Fibroblast of pulmonary artery (primary cell): ENCODE measurements around the gene LHX5.

Experiments
- DNase-seq: peaks from one replicate; pipeline ENCODE4 v3.0.0-alpha.2; 2010; ENCODE audit warnings: low read depth
- H3K4me3 ChIP-seq: replicated peaks from 2 replicates; pipeline ENCODE4 v1.5.1; 2011; ENCODE audit warnings: low read depth, mild to moderate bottlenecking, control low read depth, low read length, moderate library complexity
- TF ChIP-seq, protein P1 (sequence below): IDR thresholded peaks from 2 replicates; pipeline ENCODE4 v1.5.1; 2011; ENCODE audit warnings: mild to moderate bottlenecking, control low read depth, low read length, inconsistent platforms; ENCODE audit errors: missing control alignments

Gene LHX5

DNA sequence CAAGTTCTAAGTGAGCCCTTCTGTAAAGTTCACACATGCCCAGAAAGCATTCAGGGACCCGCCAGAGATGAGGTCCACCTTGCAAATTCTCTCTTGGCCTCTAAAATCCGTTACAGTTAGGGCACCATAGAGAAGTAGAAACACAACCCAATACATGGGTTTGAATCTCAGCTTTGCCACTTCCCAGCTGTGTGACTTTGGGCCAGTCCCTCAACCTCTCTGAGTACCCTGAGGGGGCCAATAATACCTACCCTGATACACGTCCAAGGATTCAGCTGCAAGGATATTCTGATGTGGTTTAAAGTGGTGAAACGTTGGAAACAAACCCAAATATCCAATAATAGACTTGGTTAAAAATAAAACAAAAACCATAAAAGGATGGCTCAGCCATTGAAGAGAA, 11.7 kb downstream of the LHX5 start:
- TF ChIP-seq, protein P1, sequence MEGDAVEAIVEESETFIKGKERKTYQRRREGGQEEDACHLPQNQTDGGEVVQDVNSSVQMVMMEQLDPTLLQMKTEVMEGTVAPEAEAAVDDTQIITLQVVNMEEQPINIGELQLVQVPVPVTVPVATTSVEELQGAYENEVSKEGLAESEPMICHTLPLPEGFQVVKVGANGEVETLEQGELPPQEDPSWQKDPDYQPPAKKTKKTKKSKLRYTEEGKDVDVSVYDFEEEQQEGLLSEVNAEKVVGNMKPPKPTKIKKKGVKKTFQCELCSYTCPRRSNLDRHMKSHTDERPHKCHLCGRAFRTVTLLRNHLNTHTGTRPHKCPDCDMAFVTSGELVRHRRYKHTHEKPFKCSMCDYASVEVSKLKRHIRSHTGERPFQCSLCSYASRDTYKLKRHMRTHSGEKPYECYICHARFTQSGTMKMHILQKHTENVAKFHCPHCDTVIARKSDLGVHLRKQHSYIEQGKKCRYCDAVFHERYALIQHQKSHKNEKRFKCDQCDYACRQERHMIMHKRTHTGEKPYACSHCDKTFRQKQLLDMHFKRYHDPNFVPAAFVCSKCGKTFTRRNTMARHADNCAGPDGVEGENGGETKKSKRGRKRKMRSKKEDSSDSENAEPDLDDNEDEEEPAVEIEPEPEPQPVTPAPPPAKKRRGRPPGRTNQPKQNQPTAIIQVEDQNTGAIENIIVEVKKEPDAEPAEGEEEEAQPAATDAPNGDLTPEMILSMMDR, result no peak
- DNase-seq, result no peak
- H3K4me3 ChIP-seq, result no peak overlapping the region

DNA sequence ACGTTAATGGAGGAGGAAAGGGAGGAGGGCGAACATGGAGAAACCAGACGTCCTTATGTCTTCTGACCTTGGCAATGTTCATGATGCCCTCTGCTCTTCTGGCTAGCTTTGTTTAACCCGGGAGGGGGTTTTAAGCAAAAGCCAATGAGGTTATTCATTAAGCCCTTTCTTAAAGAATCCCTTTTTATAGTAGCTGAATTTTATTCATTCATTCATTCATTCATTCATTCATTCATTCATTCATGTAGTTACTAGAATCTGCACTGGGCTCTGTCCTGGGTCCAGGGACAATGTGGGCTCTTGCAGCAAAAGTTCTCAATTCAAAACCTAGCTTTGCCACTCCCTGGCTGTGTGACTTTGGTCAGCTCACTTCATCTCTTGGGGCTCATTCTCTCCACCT, 14.0 kb downstream of the LHX5 start:
- no peak overlapping the region for H3K4me3 ChIP-seq

DNA sequence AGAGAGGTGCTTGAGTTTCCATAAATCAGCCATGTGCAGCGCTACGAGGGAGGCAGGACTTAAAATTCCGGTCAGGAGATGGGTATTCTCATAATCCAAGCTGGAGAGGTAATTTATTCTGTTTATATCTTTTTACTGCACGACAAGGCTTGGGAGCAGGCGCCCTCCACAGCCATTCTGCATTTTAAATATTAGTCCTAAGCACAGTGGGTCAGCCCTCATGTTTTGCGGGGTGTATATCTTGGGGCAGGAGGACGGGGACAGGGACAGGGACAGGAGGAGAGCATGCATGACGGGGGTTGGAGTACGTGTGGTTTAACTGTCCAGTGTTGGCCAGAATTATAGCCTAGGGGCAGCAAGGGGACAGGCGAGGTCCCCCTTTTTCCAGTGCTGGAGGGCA, 14.5 kb downstream of the LHX5 start:
- TF ChIP-seq, protein P1, result no peak
- no peak overlapping the region for H3K4me3 ChIP-seq
- no peak for DNase-seq

More for the DNA sequence above, 14.0 kb downstream of the LHX5 start:
- TF ChIP-seq, protein P1, result no peak
- DNase-seq, result no peak

DNA sequence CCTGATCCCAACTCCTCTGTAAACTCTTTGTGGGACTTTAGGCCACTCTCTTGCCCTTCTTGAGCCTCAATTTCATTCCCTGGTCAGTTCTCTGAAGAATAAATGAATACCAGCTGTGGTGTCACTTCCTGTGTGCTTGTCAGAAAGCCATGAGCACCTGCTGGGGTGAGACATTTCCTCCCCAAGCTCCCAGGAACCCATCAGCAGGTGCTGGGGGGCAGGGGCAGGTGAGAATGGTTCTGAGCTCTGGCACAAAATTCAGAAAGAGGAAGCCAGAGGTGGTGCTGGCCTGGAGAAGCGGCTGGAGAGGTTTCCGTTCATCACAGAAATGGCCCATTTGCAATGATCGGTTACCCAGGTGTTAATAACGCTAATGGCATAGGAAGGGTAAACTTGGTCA, 14.9 kb downstream of the LHX5 start:
- TF ChIP-seq, protein P1, result no peak
- no peak overlapping the region for H3K4me3 ChIP-seq
- DNase-seq, result no peak

DNA sequence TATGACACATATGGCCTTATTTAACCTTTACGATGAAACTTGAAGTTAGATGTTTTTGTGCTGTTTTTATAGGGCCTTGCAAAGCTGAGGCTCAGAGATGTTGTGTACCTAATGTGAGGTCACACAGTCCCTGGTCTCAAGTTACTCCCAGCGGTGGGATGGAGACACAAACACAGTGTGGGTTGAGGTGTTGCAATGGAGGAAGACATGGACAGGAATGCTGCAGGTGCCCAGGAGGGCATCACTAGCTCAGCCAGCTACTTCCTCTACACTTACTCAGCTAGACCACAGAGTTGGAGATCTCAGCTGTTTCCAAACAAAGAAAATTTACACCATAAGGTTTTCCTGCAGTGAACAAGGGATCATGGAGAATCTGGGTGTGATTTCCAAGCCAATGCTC, 15.5 kb downstream of the LHX5 start:
- DNase-seq, result no peak

DNA sequence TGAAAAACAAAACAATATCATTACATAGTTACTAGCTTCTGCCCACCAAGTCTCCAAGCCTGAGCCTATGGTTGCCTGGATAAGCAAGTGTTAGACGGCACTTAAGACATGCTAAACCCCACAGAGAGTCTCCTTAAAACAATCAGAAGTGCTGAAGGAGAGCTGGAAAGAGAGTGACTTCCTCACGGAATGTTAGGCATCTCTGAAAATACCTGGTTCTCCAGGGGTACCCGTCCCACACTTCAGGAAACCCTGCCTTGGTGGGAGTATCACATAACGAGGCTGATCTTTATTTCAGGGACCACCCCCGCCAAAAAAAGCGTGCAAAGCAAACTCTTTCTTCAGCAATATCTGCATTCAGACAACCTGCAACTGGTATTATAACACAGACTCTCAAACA, 18.3 kb downstream of the LHX5 start:
- DNase-seq, result no peak
- no peak overlapping the region for H3K4me3 ChIP-seq
- TF ChIP-seq, protein P1, result no peak

More for the DNA sequence above, 15.5 kb downstream of the LHX5 start:
- no peak overlapping the region for H3K4me3 ChIP-seq
- TF ChIP-seq, protein P1, result no peak

DNA sequence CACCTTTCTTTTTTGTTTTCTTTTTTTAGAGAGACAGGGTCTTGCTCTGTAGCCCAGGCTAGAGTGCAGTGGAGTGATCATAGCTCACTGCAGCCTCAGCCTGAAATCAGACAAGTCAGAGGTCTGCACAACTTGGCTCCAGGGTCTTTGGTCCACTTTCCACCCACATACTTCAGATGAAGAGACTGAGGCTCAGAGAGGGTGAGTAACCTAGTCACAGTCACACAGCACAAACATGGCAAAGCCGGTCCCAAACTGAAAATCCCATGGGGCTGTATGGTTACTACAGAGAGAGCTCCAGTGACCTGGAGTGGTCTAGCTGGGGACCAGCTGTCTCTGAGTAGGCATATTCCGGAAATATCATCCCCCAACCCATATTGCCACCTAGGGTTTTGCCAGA, 19.2 kb downstream of the LHX5 start:
- TF ChIP-seq, protein P1, result no peak
- no peak for DNase-seq
- no peak overlapping the region for H3K4me3 ChIP-seq
